Activated CD4-positive, alpha-beta T cell treated with anti-CD3 and anti-CD28 coated beads for 36 hours (primary cell): Measurements from ENCODE around the gene CTNNA2. TPM values are rescaled to one million over a fixed set of nuclear protein-coding genes. Genes with fewer than 3 reads are reported as not detected.

Experiments used
- ATAC-seq: fragments of 200-7000 bp; cut with Tn5 transposase; one replicate; pipeline ENCODE4 v1.10.0; 2021; ENCODE audit warnings: mild to moderate bottlenecking, moderate library complexity
- CTCF ChIA-PET: fragments of 350-600 bp; sonication (Branson Sonifier 250); formaldehyde crosslinking; loops from one replicate; lab custom pipeline; 2021; ENCODE audit warnings: antibody characterized with exemption; lab: Charles Lee
- POLR2A ChIA-PET: fragments of 350-600 bp; sonication (Branson Sonifier 250); formaldehyde crosslinking; loops from one replicate; lab custom pipeline; 2021; ENCODE audit warnings: antibody characterized with exemption, inconsistent platforms; lab: Charles Lee
- DNase-seq: peaks from one replicate; pipeline ENCODE4 v3.0.0-alpha.2; 2020
- H3K27ac Mint-ChIP-seq: one replicate; pipeline ENCODE4 v1.8.0; 2021; ENCODE audit warnings: mixed read lengths
- H3K27me3 Mint-ChIP-seq: one replicate; pipeline ENCODE4 v1.8.0; 2021; ENCODE audit warnings: mixed read lengths
- H3K36me3 Mint-ChIP-seq: one replicate; pipeline ENCODE4 v1.8.0; 2021; ENCODE audit warnings: low read depth, mixed read lengths
- H3K4me1 Mint-ChIP-seq: one replicate; pipeline ENCODE4 v1.8.0; 2021; ENCODE audit warnings: mixed read lengths
- H3K4me3 Mint-ChIP-seq: one replicate; pipeline ENCODE4 v1.8.0; 2021; ENCODE audit warnings: mild to moderate bottlenecking, moderate library complexity, mixed read lengths
- H3K9me3 Mint-ChIP-seq: one replicate; pipeline ENCODE4 v1.8.0; 2021; ENCODE audit warnings: low read depth, mixed read lengths
- intact Hi-C, 2 experiments: fragments of 100-400 bp; cut with DNase I in 1 of 2; cut with micrococcal nuclease in 1 of 2; formaldehyde crosslinking; loops; one replicate each; pipeline versions ENCODE4 v1.14.2 to v1.15.1; 2022 to 2024; cut with DNase I, micrococcal nuclease
- total RNA-seq, 2 experiments: library from RNA; stranded (reverse); gene quantifications; one replicate each; pipeline ENCODE4 v1.2.3, GENCODE V29; 2021

CTNNA2 gene
- total RNA-seq, 2 experiments from 2014 or later = not detected

GRCh38 chr2:80529466-80530165 lies 1016.8 kb downstream of the CTNNA2 start:
- CTCF ChIA-PET = no interaction called here
- H3K36me3 Mint-ChIP-seq = no peaks in the 10 kb centered on the region
- no peak for DNase-seq
- H3K4me1 Mint-ChIP-seq = no peaks in the 10 kb centered on the region
- POLR2A ChIA-PET = no interaction called here
- intact Hi-C loops = no loop called here
- ATAC-seq = no peak
- H3K27ac Mint-ChIP-seq = no peak overlapping the region
- H3K27me3 Mint-ChIP-seq = no peaks in the 10 kb centered on the region
- H3K4me3 Mint-ChIP-seq = no peak overlapping the region
- H3K9me3 Mint-ChIP-seq = peaks cover 10% of the 10 kb centered on the region

- Mint-ChIP-seq H3K36me3 (no peaks in the 10 kb centered on the region), H3K9me3 (peaks cover 10% of the 10 kb centered on the region), H3K4me3 (no peak overlapping the region), H3K27ac (no peak overlapping the region), H3K27me3 (no peaks in the 10 kb centered on the region), H3K4me1 (no peaks in the 10 kb centered on the region)
- intact Hi-C loops = no loop called here
- CTCF ChIA-PET = no interaction called here
- ATAC-seq (no peak), DNase-seq (no peak)
- POLR2A ChIA-PET = no interaction called here
These were observed 1017.7 kb downstream of the CTNNA2 start for GRCh38 chr2:80530442-80531064.

- DNase-seq = no peak
- Mint-ChIP-seq H3K9me3 (peaks cover 10% of the 10 kb centered on the region), H3K4me1 (no peaks in the 10 kb centered on the region), H3K27me3 (no peaks in the 10 kb centered on the region), H3K27ac (no peak overlapping the region), H3K4me3 (no peak overlapping the region), H3K36me3 (no peaks in the 10 kb centered on the region)
- CTCF ChIA-PET = no interaction called here
- intact Hi-C loops = no loop called here
- no peak for ATAC-seq
- POLR2A ChIA-PET = no interaction called here
These were observed 1018.5 kb downstream of the CTNNA2 start for GRCh38 chr2:80531319-80531718.

DNA sequence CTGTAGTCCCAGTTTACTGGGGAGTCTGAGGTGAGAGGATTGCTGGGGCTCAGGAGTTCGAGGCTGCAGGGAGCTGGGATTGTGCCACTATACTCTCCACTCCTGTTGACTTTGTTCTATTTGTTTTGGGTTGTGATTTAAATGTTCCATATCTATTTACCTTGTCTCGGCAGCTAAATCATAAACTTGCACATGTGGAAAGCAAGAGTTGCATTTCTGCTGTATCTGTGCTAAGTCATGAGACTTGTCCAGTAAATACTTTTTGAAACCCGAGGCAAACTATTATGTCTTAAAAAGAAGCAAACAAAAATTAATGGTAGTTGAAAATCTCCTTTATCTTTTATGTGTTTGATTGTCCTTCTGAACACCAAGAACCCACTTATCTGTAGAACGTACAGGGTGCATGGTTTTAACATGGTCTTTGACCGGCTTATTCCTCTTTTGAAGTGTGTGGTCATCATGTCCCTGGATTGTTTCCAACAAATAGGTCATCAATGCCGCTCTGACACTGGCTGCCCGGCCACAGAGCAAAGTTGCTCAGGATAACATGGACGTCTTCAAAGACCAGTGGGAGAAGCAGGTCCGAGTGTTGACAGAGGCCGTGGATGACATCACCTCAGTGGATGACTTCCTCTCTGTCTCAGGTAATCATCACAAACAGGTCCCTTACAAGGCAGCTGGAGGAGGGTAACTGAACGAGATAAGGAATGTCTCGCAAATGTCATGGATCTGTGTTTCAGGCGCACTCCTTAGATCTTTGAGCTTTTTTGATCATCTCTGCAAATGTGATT lies 1032.8 kb downstream of the CTNNA2 start:
- DNase-seq = no peak
- Mint-ChIP-seq H3K4me1 (no peaks in the 10 kb centered on the region), H3K27ac (no peak overlapping the region), H3K36me3 (no peaks in the 10 kb centered on the region), H3K4me3 (no peak overlapping the region), H3K9me3 (peaks cover 9% of the 10 kb centered on the region), H3K27me3 (no peaks in the 10 kb centered on the region)
- POLR2A ChIA-PET = no interaction called here
- intact Hi-C loops = no loop called here
- no peak for ATAC-seq
- CTCF ChIA-PET = no interaction called here

DNA sequence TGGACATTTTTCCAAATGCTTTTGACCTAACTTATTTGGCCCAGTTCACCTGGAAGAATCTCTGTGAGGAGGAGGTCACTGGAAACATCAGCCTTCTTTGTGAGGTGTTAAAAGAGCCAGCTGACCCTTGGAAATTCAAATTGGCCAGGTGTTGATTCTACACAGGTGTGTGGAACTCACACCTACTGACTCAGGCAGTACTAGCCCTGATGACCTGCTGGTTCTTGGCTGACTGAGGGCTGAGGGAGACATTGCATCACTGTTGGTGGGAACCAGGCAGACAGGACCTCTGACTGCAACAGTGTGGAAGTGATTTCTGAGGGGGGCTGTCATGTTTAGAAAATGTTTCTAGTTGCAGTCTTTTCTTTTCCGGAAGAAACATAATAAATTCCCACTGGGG lies 1033.9 kb downstream of the CTNNA2 start:
- ATAC-seq (no peak), DNase-seq (no peak)
- no peaks in the 10 kb centered on the region for H3K36me3 Mint-ChIP-seq
- no peak overlapping the region for H3K27ac Mint-ChIP-seq
- intact Hi-C loops = no loop called here
- H3K4me3 Mint-ChIP-seq = no peak overlapping the region
- ChIA-PET CTCF (no interaction called here), POLR2A (no interaction called here)
- no peaks in the 10 kb centered on the region for H3K27me3 Mint-ChIP-seq
- H3K9me3 Mint-ChIP-seq = peaks cover 10% of the 10 kb centered on the region
- no peaks in the 10 kb centered on the region for H3K4me1 Mint-ChIP-seq

DNA sequence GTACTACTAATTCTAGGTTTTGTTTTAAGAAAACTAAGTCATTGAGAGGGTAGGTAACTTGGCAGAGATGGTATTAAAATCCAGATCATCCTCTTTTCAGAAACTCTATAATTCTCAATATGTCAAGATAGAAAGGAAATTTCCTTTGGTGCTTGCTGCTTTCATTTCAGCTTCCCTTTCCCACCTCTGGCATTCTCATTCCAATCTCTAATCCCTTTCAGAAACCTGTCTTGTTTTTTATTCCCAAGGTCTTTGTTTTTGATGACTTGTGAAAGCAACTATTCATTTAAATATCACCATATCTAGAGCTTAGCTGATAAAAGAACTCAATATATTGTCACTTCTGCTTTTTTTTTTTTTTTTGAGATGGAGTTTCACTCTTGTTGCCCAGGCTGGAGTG lies 1034.5 kb downstream of the CTNNA2 start:
- Mint-ChIP-seq H3K9me3 (peaks cover 10% of the 10 kb centered on the region), H3K4me3 (no peak overlapping the region), H3K27ac (no peak overlapping the region), H3K4me1 (no peaks in the 10 kb centered on the region), H3K27me3 (no peaks in the 10 kb centered on the region), H3K36me3 (no peaks in the 10 kb centered on the region)
- DNase-seq = no peak
- intact Hi-C loops = no loop called here
- no peak for ATAC-seq
- ChIA-PET POLR2A (no interaction called here), CTCF (interaction anchor here (0.6 kb wide), 1 partner anchor 841 kb away, joined by 4 read pairs; no protein-coding TSS in a partner anchor)

GRCh38 chr2:80548469-80548868 lies 1035.6 kb downstream of the CTNNA2 start:
- Mint-ChIP-seq H3K27me3 (no peaks in the 10 kb centered on the region), H3K36me3 (no peaks in the 10 kb centered on the region), H3K27ac (no peak overlapping the region), H3K9me3 (peaks cover 11% of the 10 kb centered on the region), H3K4me3 (no peak overlapping the region), H3K4me1 (no peaks in the 10 kb centered on the region)
- no peak for ATAC-seq
- POLR2A ChIA-PET = no interaction called here
- no peak for DNase-seq
- intact Hi-C loops = no loop called here
- CTCF ChIA-PET = no interaction called here

DNA sequence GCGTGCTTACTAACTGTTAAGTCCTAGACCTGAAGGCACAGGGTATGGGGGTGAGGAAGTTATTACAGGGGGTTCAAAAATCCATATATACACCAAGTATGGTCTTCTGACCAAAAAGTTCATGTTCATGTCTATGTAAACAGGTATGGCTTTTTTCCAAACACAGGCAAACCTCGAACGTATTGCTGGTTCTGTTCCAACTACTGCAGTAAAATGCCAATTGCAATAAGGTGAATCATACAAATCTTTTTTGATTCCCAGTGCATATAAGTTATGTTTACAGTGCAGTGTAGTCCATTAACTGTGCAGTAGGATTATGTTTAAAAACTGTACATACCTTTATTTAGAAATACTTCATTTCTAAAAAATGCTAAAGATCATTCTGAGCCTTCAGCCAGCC lies 1037.0 kb downstream of the CTNNA2 start:
- peaks cover 8% of the 10 kb centered on the region for H3K9me3 Mint-ChIP-seq
- no peak for ATAC-seq

DNA sequence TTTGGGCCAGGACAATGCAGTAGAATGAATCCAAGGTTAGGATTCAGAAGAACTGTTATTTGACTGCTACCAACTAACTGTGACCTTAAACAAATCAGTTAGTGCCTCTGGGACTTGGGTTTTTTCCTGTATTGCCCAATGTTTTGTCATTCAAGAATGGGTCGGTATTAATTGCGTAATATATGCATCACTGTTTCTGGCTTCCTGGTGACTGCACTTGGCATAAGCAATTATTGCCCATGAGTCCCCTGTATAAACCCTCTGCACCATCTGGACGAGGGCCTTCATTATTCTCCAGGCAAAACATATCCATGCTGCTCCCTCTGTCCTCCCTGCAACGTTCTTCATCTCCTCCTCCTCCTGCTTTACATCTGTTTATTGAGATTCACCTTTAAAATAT lies 1047.5 kb downstream of the CTNNA2 start:
- Mint-ChIP-seq H3K27me3 (no peaks in the 10 kb centered on the region), H3K27ac (no peak overlapping the region), H3K9me3 (peaks cover 5% of the 10 kb centered on the region), H3K36me3 (no peaks in the 10 kb centered on the region), H3K4me3 (no peak overlapping the region), H3K4me1 (no peaks in the 10 kb centered on the region)
- ChIA-PET CTCF (no interaction called here), POLR2A (no interaction called here)
- no peak for DNase-seq
- intact Hi-C loops = no loop called here
- ATAC-seq = no peak

More for the DNA sequence above, 1037.0 kb downstream of the CTNNA2 start:
- CTCF ChIA-PET = no interaction called here
- Mint-ChIP-seq H3K4me1 (no peaks in the 10 kb centered on the region), H3K27ac (no peak overlapping the region), H3K27me3 (no peaks in the 10 kb centered on the region), H3K36me3 (no peaks in the 10 kb centered on the region), H3K4me3 (no peak overlapping the region)
- POLR2A ChIA-PET = no interaction called here
- intact Hi-C loops = no loop called here
- no peak for DNase-seq

GRCh38 chr2:80568011-80568410 lies 1055.2 kb downstream of the CTNNA2 start:
- H3K9me3 Mint-ChIP-seq = peaks cover 4% of the 10 kb centered on the region
- ChIA-PET POLR2A (no interaction called here), CTCF (no interaction called here)
- H3K36me3 Mint-ChIP-seq = no peaks in the 10 kb centered on the region
- DNase-seq (no peak), ATAC-seq (no peak)
- H3K27ac Mint-ChIP-seq = no peak overlapping the region
- no peaks in the 10 kb centered on the region for H3K27me3 Mint-ChIP-seq
- H3K4me3 Mint-ChIP-seq = no peak overlapping the region
- intact Hi-C loops = no loop called here
- H3K4me1 Mint-ChIP-seq = no peaks in the 10 kb centered on the region

DNA sequence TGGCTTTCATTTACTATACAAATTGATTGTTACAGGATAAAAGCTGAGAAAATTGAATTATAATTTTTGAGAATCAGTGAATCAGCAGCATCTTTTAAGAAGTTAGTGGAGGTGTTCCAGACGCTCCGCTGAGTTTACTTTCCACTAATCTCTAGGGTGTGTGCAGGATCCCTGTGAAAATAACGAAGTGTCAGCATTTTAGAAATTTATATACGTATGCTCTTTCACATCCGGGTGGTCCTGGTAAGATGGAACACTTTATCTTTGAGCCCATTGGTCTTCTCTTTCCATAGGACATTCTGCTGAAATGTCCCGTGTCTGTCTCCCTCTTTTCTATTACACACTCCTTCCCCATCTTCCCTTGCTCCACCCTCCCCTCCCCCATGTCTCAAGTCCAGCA lies 1060.3 kb downstream of the CTNNA2 start:
- POLR2A ChIA-PET = no interaction called here
- no peak for ATAC-seq
- Mint-ChIP-seq H3K4me3 (no peak overlapping the region), H3K4me1 (no peaks in the 10 kb centered on the region), H3K27ac (no peak overlapping the region), H3K36me3 (no peaks in the 10 kb centered on the region), H3K9me3 (peaks cover 6% of the 10 kb centered on the region), H3K27me3 (no peaks in the 10 kb centered on the region)
- DNase-seq = no peak
- intact Hi-C loops = no loop called here
- CTCF ChIA-PET = no interaction called here

GRCh38 chr2:80573950-80574349 lies 1061.1 kb downstream of the CTNNA2 start:
- no peak overlapping the region for H3K27ac Mint-ChIP-seq
- intact Hi-C loops = no loop called here
- DNase-seq (no peak), ATAC-seq (no peak)
- ChIA-PET CTCF (no interaction called here), POLR2A (no interaction called here)
- H3K27me3 Mint-ChIP-seq = no peaks in the 10 kb centered on the region
- H3K36me3 Mint-ChIP-seq = no peaks in the 10 kb centered on the region
- H3K9me3 Mint-ChIP-seq = peaks cover 4% of the 10 kb centered on the region
- no peak overlapping the region for H3K4me3 Mint-ChIP-seq
- H3K4me1 Mint-ChIP-seq = no peaks in the 10 kb centered on the region
